ENCODE results near the gene RMC1. TPM values are rescaled to one million over a fixed set of nuclear protein-coding genes. Genes with fewer than 3 reads are reported as not detected.

The RMC1 gene
- total RNA-seq, 1 donor: 22.7 TPM

DNA sequence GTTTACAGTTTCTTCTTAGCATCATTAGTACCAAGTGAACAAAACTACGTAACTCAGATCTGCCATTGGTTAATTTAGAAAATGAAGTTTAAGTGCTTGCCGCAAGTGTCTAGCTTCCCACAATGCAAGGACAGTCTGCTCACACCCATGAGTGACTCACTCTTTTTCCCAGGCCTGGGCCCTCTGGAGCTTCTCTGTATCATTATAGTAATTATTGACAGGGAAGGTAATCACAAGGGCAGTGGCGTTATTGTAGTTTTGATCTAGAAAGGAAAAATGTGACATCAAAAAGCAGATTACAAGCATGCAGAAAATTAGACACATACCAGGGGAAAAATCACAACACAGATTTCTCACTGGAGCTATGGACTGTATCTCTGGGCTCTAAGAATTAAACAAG lies 44.5 kb downstream of the RMC1 start:
- TF ChIP-seq, protein P1, sequence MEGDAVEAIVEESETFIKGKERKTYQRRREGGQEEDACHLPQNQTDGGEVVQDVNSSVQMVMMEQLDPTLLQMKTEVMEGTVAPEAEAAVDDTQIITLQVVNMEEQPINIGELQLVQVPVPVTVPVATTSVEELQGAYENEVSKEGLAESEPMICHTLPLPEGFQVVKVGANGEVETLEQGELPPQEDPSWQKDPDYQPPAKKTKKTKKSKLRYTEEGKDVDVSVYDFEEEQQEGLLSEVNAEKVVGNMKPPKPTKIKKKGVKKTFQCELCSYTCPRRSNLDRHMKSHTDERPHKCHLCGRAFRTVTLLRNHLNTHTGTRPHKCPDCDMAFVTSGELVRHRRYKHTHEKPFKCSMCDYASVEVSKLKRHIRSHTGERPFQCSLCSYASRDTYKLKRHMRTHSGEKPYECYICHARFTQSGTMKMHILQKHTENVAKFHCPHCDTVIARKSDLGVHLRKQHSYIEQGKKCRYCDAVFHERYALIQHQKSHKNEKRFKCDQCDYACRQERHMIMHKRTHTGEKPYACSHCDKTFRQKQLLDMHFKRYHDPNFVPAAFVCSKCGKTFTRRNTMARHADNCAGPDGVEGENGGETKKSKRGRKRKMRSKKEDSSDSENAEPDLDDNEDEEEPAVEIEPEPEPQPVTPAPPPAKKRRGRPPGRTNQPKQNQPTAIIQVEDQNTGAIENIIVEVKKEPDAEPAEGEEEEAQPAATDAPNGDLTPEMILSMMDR (IDR thresholded peaks at IDR 0.05; ENCODE audit: insufficient read depth, low read length): no peak
- no peak overlapping the region for H3K4me3 ChIP-seq (ENCODE audit: low read depth, low read length)
- no peak for DNase-seq (ENCODE audit: low read depth)

DNA sequence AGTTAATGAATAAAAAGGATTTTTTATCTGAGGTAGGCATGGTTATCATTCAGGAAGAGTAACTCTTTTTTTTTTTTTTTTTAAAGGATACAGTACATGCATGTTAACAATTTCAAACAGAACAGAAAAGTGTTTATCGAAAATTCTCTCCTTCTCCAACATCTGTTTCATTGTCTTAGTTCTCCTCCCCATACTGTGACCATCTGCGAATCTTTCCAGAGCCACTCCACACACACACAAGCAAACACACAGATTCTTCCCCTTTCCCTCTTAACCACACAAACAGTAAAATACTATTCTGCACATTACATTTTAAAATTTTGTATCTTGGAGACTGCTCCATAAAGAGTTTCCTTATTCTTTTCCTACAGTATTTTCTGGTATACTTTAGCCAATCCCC lies 45.0 kb downstream of the RMC1 start:
- no peak for DNase-seq (ENCODE audit: low read depth)
- TF ChIP-seq, protein P1 (IDR thresholded peaks at IDR 0.05; ENCODE audit: insufficient read depth, low read length): no peak
- H3K4me3 ChIP-seq (ENCODE audit: low read depth, low read length): no peak overlapping the region

DNA sequence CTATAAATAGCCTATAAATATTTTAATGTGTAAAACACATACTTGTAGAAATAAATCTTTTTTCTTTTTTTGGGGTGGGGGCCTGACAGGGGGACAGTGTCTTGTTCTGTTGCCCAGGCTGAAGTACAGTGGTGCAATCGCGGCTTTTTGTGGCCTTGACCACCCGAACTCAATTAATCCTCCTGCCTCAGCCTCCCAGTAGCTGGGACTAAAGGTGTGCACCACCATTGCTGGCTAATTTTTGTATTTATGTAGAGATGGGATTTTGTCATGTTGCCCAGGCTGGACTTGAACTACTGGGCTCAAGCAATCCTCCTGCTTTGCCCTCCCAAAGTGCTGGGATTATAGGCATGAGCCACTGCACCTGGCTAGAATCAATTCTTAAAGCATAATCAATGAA lies 45.4 kb downstream of the RMC1 start:
- TF ChIP-seq, protein P1 (IDR thresholded peaks at IDR 0.05; ENCODE audit: insufficient read depth, low read length): no peak
- no peak for DNase-seq (ENCODE audit: low read depth)
- H3K4me3 ChIP-seq (ENCODE audit: low read depth, low read length): no peak overlapping the region

DNA sequence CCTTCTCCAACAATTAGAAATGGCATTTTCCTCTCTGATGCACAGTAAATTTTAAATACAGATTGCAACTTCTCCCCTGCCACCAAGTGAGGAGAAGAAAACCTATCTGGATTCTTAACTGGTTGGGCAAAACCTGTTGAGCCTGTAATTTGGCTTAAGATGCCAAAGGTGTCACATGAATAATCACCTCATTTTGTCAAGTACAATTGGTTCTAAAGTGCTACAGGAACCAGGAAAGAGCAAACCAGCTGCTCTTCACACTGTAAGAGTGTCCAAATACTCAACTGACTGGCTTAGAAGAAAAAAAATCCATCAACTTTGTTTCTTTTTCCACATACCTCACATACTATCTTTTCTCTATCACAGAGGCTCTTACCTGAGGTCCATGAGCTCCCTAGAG lies 47.6 kb downstream of the RMC1 start:
- no peak overlapping the region for H3K4me3 ChIP-seq (ENCODE audit: low read depth, low read length)
- no peak for DNase-seq (ENCODE audit: low read depth)
- TF ChIP-seq, protein P1 (IDR thresholded peaks at IDR 0.05; ENCODE audit: insufficient read depth, low read length): no peak

DNA sequence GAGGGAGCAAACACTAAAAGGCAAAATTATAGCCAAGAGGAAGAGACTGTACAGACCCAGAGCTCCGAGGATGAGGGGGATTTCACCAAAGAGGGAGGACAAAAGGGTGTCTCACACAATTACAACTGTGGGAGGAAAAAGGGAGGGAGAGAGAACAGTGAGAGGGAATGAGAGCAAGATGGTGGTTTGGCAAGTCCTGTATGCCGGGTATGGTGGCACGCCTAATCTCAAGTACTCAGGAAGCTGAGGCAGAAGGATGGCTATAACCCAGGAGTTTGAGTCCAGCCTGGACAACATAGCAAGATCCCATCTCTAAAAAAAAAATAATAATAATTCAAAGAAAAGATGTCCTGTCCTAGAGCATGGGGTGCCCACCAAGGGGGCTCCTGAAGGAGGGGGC lies 48.7 kb downstream of the RMC1 start:
- no peak for DNase-seq (ENCODE audit: low read depth)
- no peak overlapping the region for H3K4me3 ChIP-seq (ENCODE audit: low read depth, low read length)
- TF ChIP-seq, protein P1 (IDR thresholded peaks at IDR 0.05; ENCODE audit: insufficient read depth, low read length): no peak

DNA sequence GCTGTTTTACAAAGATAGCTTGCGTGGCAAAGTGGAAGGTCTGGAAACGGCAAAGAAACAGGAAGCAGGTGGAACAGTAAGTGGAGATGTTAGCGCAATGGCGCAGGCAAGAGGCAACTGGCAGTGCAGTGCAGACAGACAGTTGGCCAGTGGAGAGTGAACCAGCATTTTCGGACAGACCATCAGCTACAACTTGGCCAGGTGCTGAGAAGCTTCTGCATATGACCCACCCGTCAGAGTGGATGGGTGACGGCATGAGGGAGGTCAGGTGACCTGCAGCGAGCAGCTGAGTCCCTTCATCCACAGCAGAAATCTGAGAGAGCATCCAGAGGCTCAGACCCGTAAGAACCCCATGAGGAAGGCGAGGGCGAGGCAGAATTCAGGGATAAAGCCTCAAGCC lies 49.2 kb downstream of the RMC1 start:
- no peak for DNase-seq (ENCODE audit: low read depth)
- TF ChIP-seq, protein P1 (IDR thresholded peaks at IDR 0.05; ENCODE audit: insufficient read depth, low read length): no peak
- no peak overlapping the region for H3K4me3 ChIP-seq (ENCODE audit: low read depth, low read length)

DNA sequence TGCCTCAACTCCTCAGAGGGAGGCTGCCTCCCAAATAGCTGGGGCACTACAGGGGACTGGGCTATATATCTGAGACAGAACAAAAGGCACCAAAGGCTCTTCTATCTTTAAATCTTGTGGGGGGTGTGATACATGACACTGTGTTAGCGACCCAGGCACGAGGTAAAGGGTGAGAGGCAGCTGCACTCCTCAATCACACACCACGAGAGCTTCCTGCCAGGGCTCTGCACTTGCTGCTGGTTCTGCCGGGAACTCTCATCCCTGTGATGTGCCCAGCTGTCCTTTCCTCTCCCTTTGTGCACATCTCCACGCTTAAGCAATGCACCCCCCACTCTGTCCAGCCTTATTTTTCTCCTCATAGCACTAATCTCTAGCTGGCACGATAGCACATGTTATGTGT lies 50.6 kb downstream of the RMC1 start:
- TF ChIP-seq, protein P1 (IDR thresholded peaks at IDR 0.05; ENCODE audit: insufficient read depth, low read length): no peak
- no peak overlapping the region for H3K4me3 ChIP-seq (ENCODE audit: low read depth, low read length)
- no peak for DNase-seq (ENCODE audit: low read depth)

All from fibroblast of the aortic adventitia (primary cell).